Measurements from ENCODE around the gene ZNF219. TPM values are rescaled to one million over a fixed set of nuclear protein-coding genes. Genes with fewer than 3 reads are reported as not detected.

Gene ZNF219
- total RNA-seq, 1 donor from 2014 or later = 23.9 TPM

- Mint-ChIP-seq H3K36me3 (ENCODE audit: low read depth) (peaks cover 3% of the 10 kb centered on the region), H3K27me3 (ENCODE audit: low read depth) (no peaks in the 10 kb centered on the region), H3K27ac (ENCODE audit: unreplicated experiment) (peak overlapping the region; percentile 42), H3K9me3 (ENCODE audit: low read depth) (no peaks in the 10 kb centered on the region), H3K4me3 (ENCODE audit: unreplicated experiment) (peak overlapping the region; percentile 69), H3K4me1 (ENCODE audit: low read depth) (peaks cover 60% of the 10 kb centered on the region)
- no peak for TF ChIP-seq CTCF (IDR thresholded peaks at IDR 0.05)
- no peak for DNase-seq (ENCODE audit: low spot score)
These were observed 799 bp downstream of the ZNF219 start for GRCh38 chr14:21097636-21098075.

- no peaks in the 10 kb centered on the region for H3K27me3 Mint-ChIP-seq (ENCODE audit: low read depth)
- H3K4me1 Mint-ChIP-seq (ENCODE audit: low read depth) = peaks cover 58% of the 10 kb centered on the region
- DNase-seq (ENCODE audit: low spot score) = no peak
- peak overlapping the region; percentile 69 for H3K4me3 Mint-ChIP-seq (ENCODE audit: unreplicated experiment)
- no peak for TF ChIP-seq CTCF (IDR thresholded peaks at IDR 0.05)
- H3K27ac Mint-ChIP-seq (ENCODE audit: unreplicated experiment) = peak overlapping the region; percentile 58
- peaks cover 4% of the 10 kb centered on the region for H3K36me3 Mint-ChIP-seq (ENCODE audit: low read depth)
- H3K9me3 Mint-ChIP-seq (ENCODE audit: low read depth) = no peaks in the 10 kb centered on the region
These were observed 1.3 kb downstream of the ZNF219 start for GRCh38 chr14:21096978-21097635.

GRCh38 chr14:21096438-21096837 is 2.0 kb downstream of the ZNF219 start:
- Mint-ChIP-seq H3K4me1 (ENCODE audit: low read depth) (peaks cover 56% of the 10 kb centered on the region), H3K4me3 (ENCODE audit: unreplicated experiment) (no peak overlapping the region), H3K9me3 (ENCODE audit: low read depth) (no peaks in the 10 kb centered on the region), H3K27ac (ENCODE audit: unreplicated experiment) (peak overlapping the region; percentile 23), H3K36me3 (ENCODE audit: low read depth) (peaks cover 6% of the 10 kb centered on the region), H3K27me3 (ENCODE audit: low read depth) (no peaks in the 10 kb centered on the region)
- no peak for DNase-seq (ENCODE audit: low spot score)
- no peak for TF ChIP-seq CTCF (IDR thresholded peaks at IDR 0.05)

- peak overlapping the region; percentile 57 for H3K27ac Mint-ChIP-seq (ENCODE audit: unreplicated experiment)
- DNase-seq (ENCODE audit: low spot score) = no peak
- no peak overlapping the region for H3K4me3 Mint-ChIP-seq (ENCODE audit: unreplicated experiment)
- H3K36me3 Mint-ChIP-seq (ENCODE audit: low read depth) = peaks cover 9% of the 10 kb centered on the region
- TF ChIP-seq CTCF (IDR thresholded peaks at IDR 0.05) = no peak
- H3K9me3 Mint-ChIP-seq (ENCODE audit: low read depth) = no peaks in the 10 kb centered on the region
- peaks cover 57% of the 10 kb centered on the region for H3K4me1 Mint-ChIP-seq (ENCODE audit: low read depth)
- H3K27me3 Mint-ChIP-seq (ENCODE audit: low read depth) = no peaks in the 10 kb centered on the region
These were observed 2.8 kb downstream of the ZNF219 start for GRCh38 chr14:21095430-21096205.

- no peak overlapping the region for H3K4me3 Mint-ChIP-seq (ENCODE audit: unreplicated experiment)
- peaks cover 13% of the 10 kb centered on the region for H3K36me3 Mint-ChIP-seq (ENCODE audit: low read depth)
- no peaks in the 10 kb centered on the region for H3K27me3 Mint-ChIP-seq (ENCODE audit: low read depth)
- peaks cover 46% of the 10 kb centered on the region for H3K4me1 Mint-ChIP-seq (ENCODE audit: low read depth)
- no peaks in the 10 kb centered on the region for H3K9me3 Mint-ChIP-seq (ENCODE audit: low read depth)
- peak; percentile 69 for TF ChIP-seq CTCF (IDR thresholded peaks at IDR 0.05)
- peak overlapping the region; percentile 37 for H3K27ac Mint-ChIP-seq (ENCODE audit: unreplicated experiment)
- no peak for DNase-seq (ENCODE audit: low spot score)
These were observed 4.4 kb downstream of the ZNF219 start for GRCh38 chr14:21093769-21094681.
